ENCODE measurements around the gene LEMD1. TPM values are rescaled to one million over a fixed set of nuclear protein-coding genes. Genes with fewer than 3 reads are reported as not detected.
"Not testable (repeated sequence)": the region's sequence is repeated elsewhere in the genome, so short reads cannot be mapped to it uniquely, and the experiment has no call there.

Gene LEMD1
- total RNA-seq, 1 experiment from 2014 or later = not detected

GRCh38 chr1:205407970-205408369 is 13.9 kb downstream of the LEMD1 start:
- DNase-seq (ENCODE audit: low read depth, low spot score) (no peak), ATAC-seq (no peak)
- intact Hi-C loops (cut with micrococcal nuclease; ENCODE audit: unreplicated experiment) = no loop called here
- TF ChIP-seq TCF7L2 (IDR thresholded peaks at IDR 0.05; ENCODE audit: low read depth, low read length) (no peak), SIN3A (IDR thresholded peaks at IDR 0.05; ENCODE audit: borderline replicate concordance, insufficient read depth, low read depth, low read length) (no peak), POLR2AphosphoS5 (IDR thresholded peaks at IDR 0.05; ENCODE audit: low read depth, low read length) (no peak)
- Histone ChIP-seq H3K9me3 (ENCODE audit: control insufficient read depth, insufficient read depth, low read depth, low read length) (no peaks in the 10 kb centered on the region), H3K27ac (ENCODE audit: low read length) (no peak overlapping the region), H3K36me3 (ENCODE audit: control insufficient read depth, insufficient read depth, low read length) (no peaks in the 10 kb centered on the region), H3K27me3 (ENCODE audit: control insufficient read depth, insufficient read depth, low read length) (peaks cover 5% of the 10 kb centered on the region), H3K4me1 (ENCODE audit: control insufficient read depth, insufficient read depth, low read length) (no peaks in the 10 kb centered on the region), H3K4me3 (ENCODE audit: low read depth in 2 of 2, low read length in 2 of 2) (no peak overlapping the region)
- in situ Hi-C loops (cut with HindIII; ENCODE audit: low pct_unique_long_range_greater_than_20kb, low sequenced_read_pairs) = no loop called here
- no TSS peak for BruUV-seq (replicated peaks)
- ChIA-PET CTCF (no interaction called here), POLR2A (no interaction called here)

DNA sequence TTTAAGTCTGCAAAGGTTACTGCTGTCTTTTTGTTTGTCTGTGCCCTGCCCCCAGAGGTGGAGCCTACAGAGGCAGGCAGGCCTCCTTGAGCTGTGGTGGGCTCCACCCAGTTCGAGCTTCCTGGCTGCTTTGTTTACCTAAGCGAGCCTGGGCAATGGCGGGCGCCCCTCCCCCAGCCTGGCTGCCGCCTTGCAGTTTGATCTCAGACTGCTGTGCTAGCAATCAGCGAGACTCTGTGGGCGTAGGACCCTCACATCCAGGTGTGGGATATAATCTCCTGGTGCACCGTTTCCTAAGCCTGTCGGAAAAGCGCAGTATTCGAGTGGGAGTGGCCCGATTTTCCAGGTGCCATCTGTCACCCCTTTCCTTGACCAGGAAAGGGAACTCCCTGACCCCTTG is 15.6 kb downstream of the LEMD1 start:
- H3K9me3 ChIP-seq (ENCODE audit: control insufficient read depth, insufficient read depth, low read depth, low read length); intact Hi-C loops (cut with micrococcal nuclease; ENCODE audit: unreplicated experiment); in situ Hi-C loops (cut with HindIII; ENCODE audit: low pct_unique_long_range_greater_than_20kb, low sequenced_read_pairs); H3K27me3 ChIP-seq (ENCODE audit: control insufficient read depth, insufficient read depth, low read length); H3K4me3 ChIP-seq (ENCODE audit: low read depth in 2 of 2, low read length in 2 of 2); H3K36me3 ChIP-seq (ENCODE audit: control insufficient read depth, insufficient read depth, low read length); BruUV-seq (replicated peaks); POLR2A ChIA-PET; DNase-seq (ENCODE audit: low read depth, low spot score); H3K4me1 ChIP-seq (ENCODE audit: control insufficient read depth, insufficient read depth, low read length); ATAC-seq; CTCF ChIA-PET; H3K27ac ChIP-seq (ENCODE audit: low read length): not testable (repeated sequence)

GRCh38 chr1:205404484-205404883 is 17.4 kb downstream of the LEMD1 start:
- H3K27me3 ChIP-seq (ENCODE audit: control insufficient read depth, insufficient read depth, low read length); DNase-seq (ENCODE audit: low read depth, low spot score); ATAC-seq; H3K4me1 ChIP-seq (ENCODE audit: control insufficient read depth, insufficient read depth, low read length); H3K27ac ChIP-seq (ENCODE audit: low read length); CTCF ChIA-PET; H3K9me3 ChIP-seq (ENCODE audit: control insufficient read depth, insufficient read depth, low read depth, low read length); in situ Hi-C loops (cut with HindIII; ENCODE audit: low pct_unique_long_range_greater_than_20kb, low sequenced_read_pairs); POLR2A ChIA-PET; intact Hi-C loops (cut with micrococcal nuclease; ENCODE audit: unreplicated experiment); BruUV-seq (replicated peaks); H3K36me3 ChIP-seq (ENCODE audit: control insufficient read depth, insufficient read depth, low read length); H3K4me3 ChIP-seq (ENCODE audit: low read depth in 2 of 2, low read length in 2 of 2): not testable (repeated sequence)

- no peaks in the 10 kb centered on the region for H3K4me1 ChIP-seq (ENCODE audit: control insufficient read depth, insufficient read depth, low read length)
- H3K27me3 ChIP-seq (ENCODE audit: control insufficient read depth, insufficient read depth, low read length) = 0 out of 2 replicates have a peak, but pooled peaks cover 3% of the 10 kb centered on the region
- in situ Hi-C loops (cut with HindIII; ENCODE audit: low pct_unique_long_range_greater_than_20kb, low sequenced_read_pairs) = no loop called here
- intact Hi-C loops (cut with micrococcal nuclease; ENCODE audit: unreplicated experiment) = no loop called here
- no peaks in the 10 kb centered on the region for H3K36me3 ChIP-seq (ENCODE audit: control insufficient read depth, insufficient read depth, low read length)
- ChIA-PET CTCF (no interaction called here), POLR2A (no interaction called here)
- DNase-seq (ENCODE audit: low read depth, low spot score) = no peak
- no peaks in the 10 kb centered on the region for H3K9me3 ChIP-seq (ENCODE audit: control insufficient read depth, insufficient read depth, low read depth, low read length)
- ATAC-seq = no peak
- H3K27ac ChIP-seq (ENCODE audit: low read length) = no peak overlapping the region
- BruUV-seq (replicated peaks) = no TSS peak
- TF ChIP-seq SIN3A (IDR thresholded peaks at IDR 0.05; ENCODE audit: borderline replicate concordance, insufficient read depth, low read depth, low read length) = no peak
- no peak for TF ChIP-seq CTCF (IDR thresholded peaks at IDR 0.05)
- TF ChIP-seq, protein P1, sequence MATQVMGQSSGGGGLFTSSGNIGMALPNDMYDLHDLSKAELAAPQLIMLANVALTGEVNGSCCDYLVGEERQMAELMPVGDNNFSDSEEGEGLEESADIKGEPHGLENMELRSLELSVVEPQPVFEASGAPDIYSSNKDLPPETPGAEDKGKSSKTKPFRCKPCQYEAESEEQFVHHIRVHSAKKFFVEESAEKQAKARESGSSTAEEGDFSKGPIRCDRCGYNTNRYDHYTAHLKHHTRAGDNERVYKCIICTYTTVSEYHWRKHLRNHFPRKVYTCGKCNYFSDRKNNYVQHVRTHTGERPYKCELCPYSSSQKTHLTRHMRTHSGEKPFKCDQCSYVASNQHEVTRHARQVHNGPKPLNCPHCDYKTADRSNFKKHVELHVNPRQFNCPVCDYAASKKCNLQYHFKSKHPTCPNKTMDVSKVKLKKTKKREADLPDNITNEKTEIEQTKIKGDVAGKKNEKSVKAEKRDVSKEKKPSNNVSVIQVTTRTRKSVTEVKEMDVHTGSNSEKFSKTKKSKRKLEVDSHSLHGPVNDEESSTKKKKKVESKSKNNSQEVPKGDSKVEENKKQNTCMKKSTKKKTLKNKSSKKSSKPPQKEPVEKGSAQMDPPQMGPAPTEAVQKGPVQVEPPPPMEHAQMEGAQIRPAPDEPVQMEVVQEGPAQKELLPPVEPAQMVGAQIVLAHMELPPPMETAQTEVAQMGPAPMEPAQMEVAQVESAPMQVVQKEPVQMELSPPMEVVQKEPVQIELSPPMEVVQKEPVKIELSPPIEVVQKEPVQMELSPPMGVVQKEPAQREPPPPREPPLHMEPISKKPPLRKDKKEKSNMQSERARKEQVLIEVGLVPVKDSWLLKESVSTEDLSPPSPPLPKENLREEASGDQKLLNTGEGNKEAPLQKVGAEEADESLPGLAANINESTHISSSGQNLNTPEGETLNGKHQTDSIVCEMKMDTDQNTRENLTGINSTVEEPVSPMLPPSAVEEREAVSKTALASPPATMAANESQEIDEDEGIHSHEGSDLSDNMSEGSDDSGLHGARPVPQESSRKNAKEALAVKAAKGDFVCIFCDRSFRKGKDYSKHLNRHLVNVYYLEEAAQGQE (IDR thresholded peaks at IDR 0.05; ENCODE audit: insufficient read depth in 1 of 2, low read depth in 2 of 2, low read length in 1 of 2) = no peak
- no peak overlapping the region for H3K4me3 ChIP-seq (ENCODE audit: low read depth in 2 of 2, low read length in 2 of 2)
Measured at GRCh38 chr1:205398586-205398985, 23.3 kb downstream of the LEMD1 start.
